GM19328 (cell line): ENCODE measurements around the gene FCHSD2.
A peak's percentile ranks its signal among the peaks of the same experiment; 100 is the strongest.

Experiments
- ATAC-seq: cut with Tn5 transposase; IDR thresholded peaks from one replicate; pipeline ENCODE4 v1.9.1; 2021; ENCODE audit warnings: mild to moderate bottlenecking, moderate library complexity; ENCODE audit not compliant: unreplicated experiment

FCHSD2 gene

GRCh38 chr11:73142128-73142377 is at the start of gene FCHSD2:
TSS of gene FCHSD2 (minus strand) at chr11:73142318. CDS start at chr11:73141877, 441 bp downstream.
- ATAC-seq = no peak

GRCh38 chr11:73191151-73191550 is 49.0 kb upstream of the FCHSD2 start:
- ATAC-seq = no peak

GRCh38 chr11:73190557-73190885 is 48.4 kb upstream of the FCHSD2 start:
- ATAC-seq = no peak

- no peak for ATAC-seq
These were observed 47.8 kb upstream of the FCHSD2 start for GRCh38 chr11:73189723-73190556.

- no peak for ATAC-seq
These were observed 47.2 kb upstream of the FCHSD2 start for GRCh38 chr11:73189315-73189714.

GRCh38 chr11:73188301-73188700 is 46.2 kb upstream of the FCHSD2 start:
- ATAC-seq = no peak

- no peak for ATAC-seq
These were observed 45.7 kb upstream of the FCHSD2 start for GRCh38 chr11:73187854-73188253.

- no peak for ATAC-seq
These were observed 44.8 kb upstream of the FCHSD2 start for GRCh38 chr11:73186886-73187285.

GRCh38 chr11:73186294-73186850 is 44.3 kb upstream of the FCHSD2 start:
- no peak for ATAC-seq

GRCh38 chr11:73185680-73186293 is 43.7 kb upstream of the FCHSD2 start:
- ATAC-seq = no peak

GRCh38 chr11:73184953-73185671 is 43.0 kb upstream of the FCHSD2 start:
- no peak for ATAC-seq

GRCh38 chr11:73182824-73183321 is 40.8 kb upstream of the FCHSD2 start:
- ATAC-seq = no peak

- ATAC-seq = no peak
These were observed 36.6 kb upstream of the FCHSD2 start for GRCh38 chr11:73178681-73179080.

- peak; percentile 55 for ATAC-seq
These were observed 35.8 kb upstream of the FCHSD2 start for GRCh38 chr11:73177778-73178539.

- ATAC-seq = no peak
These were observed 35.3 kb upstream of the FCHSD2 start for GRCh38 chr11:73177380-73177777.

GRCh38 chr11:73176874-73177155 is 34.7 kb upstream of the FCHSD2 start:
- ATAC-seq = no peak

GRCh38 chr11:73176145-73176873 is 34.2 kb upstream of the FCHSD2 start:
- no peak for ATAC-seq

GRCh38 chr11:73175551-73176144 is 33.5 kb upstream of the FCHSD2 start:
- no peak for ATAC-seq

GRCh38 chr11:73174495-73174791 is 32.3 kb upstream of the FCHSD2 start:
- no peak for ATAC-seq

- ATAC-seq = no peak
These were observed 31.8 kb upstream of the FCHSD2 start for GRCh38 chr11:73173755-73174494.
